GM18526 (cell line): ENCODE data around the gene ARL8B.

Experiments used
- POLR2A ChIP-seq: IDR thresholded peaks from 3 replicates; pipeline ENCODE4 v1.6.1; 2011; ENCODE audit not compliant: insufficient read length; ENCODE audit errors: extremely low read depth

ARL8B gene

GRCh38 chr3:5122030-5122740, at the start of gene ARL8B:
Gene ARL8B (plus strand): TSS chr3:5122292. CDS start chr3:5122466, 174 bp downstream.
- peak; percentile 84 for TF ChIP-seq POLR2A

- TF ChIP-seq POLR2A = no peak
Observed at GRCh38 chr3:5073374-5074085, 48.6 kb upstream of the ARL8B start.

GRCh38 chr3:5078151-5078550, 43.9 kb upstream of the ARL8B start:
- no peak for TF ChIP-seq POLR2A

- no peak for TF ChIP-seq POLR2A
Observed at GRCh38 chr3:5079761-5080160, 42.3 kb upstream of the ARL8B start.

- TF ChIP-seq POLR2A = no peak
Observed at GRCh38 chr3:5080779-5081550, 41.1 kb upstream of the ARL8B start.

GRCh38 chr3:5082789-5083115, 39.3 kb upstream of the ARL8B start:
- no peak for TF ChIP-seq POLR2A

GRCh38 chr3:5084224-5084623, 37.9 kb upstream of the ARL8B start:
- TF ChIP-seq POLR2A = no peak

DNA sequence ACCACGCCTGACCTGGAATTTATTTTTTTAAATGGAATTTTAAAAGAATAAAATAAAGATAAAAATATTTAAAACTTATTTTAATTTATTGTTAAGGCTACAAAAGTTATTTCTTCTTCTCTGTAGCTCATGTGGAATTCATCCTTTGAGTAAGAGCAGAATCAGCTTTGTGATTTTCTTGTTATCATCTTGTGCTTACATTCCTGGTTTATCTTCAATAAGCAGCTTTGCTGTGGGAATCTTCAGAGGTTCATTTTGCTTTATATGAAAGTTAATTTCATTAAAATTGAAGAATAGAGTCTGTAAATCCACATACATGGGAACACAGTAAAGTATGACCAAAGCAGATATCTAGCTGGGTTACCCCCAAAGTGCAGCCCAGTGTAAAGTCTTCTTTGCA, 35.4 kb upstream of the ARL8B start:
- no peak for TF ChIP-seq POLR2A

DNA sequence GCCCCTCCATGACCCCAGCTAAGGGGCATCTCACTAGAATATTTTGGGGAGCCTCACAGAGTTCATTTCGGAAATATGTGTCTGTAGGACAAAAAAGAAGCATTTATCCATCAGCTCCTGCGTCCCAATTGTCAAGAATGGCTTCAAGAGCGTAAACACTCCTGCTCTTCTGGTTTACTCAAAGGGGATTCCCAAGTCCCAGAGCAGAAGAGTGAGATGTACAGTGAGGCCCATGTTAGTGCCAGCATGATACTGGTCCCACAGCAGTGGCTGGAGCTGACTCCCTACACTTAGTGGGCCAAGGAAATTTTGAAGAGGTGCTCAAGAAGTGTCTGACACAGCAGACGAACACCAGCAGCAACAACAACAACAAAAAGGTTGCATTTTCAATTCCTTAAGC, 34.9 kb upstream of the ARL8B start:
- TF ChIP-seq POLR2A = no peak

DNA sequence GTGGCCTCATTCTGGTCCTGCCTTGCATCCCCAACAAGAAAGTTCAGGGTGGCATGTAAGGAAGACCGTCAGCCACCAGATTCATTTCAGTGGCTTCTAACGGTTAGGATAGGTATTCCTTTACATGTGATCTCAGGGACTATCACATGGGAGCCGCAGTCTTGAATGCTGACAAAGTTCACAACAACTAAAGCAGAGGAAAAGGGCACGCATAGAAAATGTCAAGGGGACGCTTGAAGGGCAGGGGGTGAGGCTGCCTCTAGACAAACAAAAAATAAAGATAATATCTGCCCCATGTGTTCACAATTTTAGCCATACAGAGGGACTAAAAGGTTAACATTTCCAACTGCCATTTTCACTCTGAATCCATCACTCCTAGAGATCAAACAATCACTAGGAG, 31.9 kb upstream of the ARL8B start:
- TF ChIP-seq POLR2A = no peak

- no peak for TF ChIP-seq POLR2A
Observed at GRCh38 chr3:5092018-5092417, 30.1 kb upstream of the ARL8B start.

DNA sequence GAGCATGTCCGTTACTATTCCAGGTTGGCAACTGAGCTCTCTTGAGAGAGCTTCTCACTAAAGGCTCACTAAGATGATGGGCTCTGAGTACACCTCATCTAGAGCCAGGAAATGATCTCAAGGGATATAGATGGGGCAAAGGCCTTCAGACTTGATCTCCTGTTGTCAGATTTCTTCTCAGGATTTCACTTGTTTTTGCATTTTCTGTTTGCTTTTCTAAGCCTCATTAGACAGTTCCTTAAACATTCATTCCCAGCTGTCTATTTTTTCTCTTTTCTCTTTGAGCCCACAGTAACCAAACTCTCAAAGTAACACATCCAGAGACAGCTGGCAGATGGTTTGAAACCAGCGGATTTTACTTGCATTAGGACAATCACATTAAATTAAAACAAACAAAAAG, 28.4 kb upstream of the ARL8B start:
- TF ChIP-seq POLR2A = no peak

DNA sequence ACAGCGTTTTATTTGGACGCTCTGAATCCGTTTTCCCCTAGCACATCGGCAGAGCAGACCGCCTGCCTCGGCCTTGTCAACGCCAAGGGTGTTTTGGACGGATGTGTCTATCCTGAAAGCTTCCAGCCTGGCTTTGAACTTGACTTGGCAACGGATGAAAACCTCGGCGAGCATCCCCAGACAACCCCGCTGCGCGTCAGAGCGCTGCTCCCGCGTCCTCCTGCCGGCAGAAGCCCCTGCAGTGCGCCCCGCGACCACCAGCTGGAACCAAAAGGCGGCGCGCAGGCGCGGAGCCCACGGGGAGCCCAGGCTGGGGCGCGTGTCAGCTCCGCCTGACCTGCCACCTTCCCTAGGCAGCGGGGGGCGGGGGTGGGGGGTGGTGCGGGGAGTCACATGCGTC, 26.2 kb upstream of the ARL8B start:
- no peak for TF ChIP-seq POLR2A

DNA sequence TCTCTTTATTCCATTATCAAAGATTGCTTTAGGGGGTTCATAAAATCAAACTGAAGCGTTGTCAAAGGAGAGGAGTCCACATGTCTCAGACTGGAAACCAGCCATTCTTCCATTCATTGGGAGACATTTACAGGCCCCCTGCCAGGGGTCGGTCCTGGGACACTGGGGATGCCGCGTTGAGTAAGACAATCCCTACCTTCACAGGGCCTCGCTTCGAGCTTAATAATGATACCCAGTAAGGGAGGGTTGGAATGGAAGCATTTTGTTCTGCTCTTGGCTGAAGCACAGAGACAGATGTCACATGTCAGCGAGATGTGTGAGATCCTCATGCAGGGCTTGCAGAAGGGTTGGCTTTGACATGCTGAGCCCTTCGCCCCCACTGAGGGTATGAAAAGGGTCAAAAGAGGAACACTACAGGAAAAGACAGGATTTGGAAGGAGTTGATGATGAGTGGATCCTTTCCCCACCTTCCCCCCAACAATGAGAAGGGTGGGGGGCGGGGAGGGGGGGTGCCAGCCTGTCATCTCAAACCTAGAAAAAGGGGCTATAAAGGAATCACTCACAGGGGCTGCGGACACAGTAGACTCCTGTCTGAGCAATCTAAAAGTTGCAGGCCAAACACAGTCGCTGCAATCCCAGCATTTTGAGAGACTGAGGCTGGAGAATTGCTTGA, 25.6 kb upstream of the ARL8B start:
- no peak for TF ChIP-seq POLR2A

DNA sequence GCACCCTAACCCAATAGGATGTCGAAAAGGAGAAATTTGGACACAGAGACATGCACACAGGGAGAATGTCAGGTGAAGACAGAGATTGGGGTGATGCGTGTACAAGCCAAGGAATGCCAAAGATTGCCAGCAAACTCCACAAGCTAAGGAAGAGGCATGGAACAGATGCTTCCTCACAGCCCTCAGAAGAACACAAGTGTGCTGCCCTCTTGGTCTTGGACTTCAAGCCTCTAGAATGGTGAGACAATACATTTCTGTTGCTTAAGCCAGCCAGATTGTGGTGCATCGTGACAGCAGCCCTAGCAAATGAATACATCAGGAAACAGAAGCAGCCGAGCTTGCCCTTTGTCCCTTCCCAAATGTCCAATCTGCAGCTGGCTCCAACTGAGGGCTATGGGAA, 23.7 kb upstream of the ARL8B start:
- no peak for TF ChIP-seq POLR2A

DNA sequence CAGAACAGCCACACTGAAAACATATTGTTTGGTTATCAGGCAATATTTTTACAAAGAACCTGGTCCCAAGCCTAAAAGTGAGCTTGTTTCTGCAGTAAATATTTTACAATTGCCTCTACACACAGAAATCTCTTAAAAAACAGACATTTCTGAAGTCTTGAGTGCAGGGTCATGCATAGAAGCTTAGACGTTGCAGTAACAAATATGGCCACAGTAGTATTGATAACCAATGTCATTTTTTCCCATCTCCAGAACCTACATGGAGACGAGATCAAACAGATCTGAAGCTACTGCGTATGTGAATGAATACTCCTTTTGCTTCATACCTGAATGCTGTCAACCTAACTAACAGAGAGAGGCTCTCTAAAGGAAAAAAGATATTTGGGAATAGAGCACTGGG, 19.6 kb upstream of the ARL8B start:
- TF ChIP-seq POLR2A = no peak
